Loucy (cell line): ENCODE data around the gene CALN1.

Experiments
- H2AFZ ChIP-seq: fragments of 200-600 bp; sonication (generic); 2 replicates; pipeline ENCODE4 v1.6.0; 2016; ENCODE audit warnings: antibody characterized with exemption, mild to moderate bottlenecking, low read length, moderate library complexity
- H3F3A ChIP-seq: fragments of 200-600 bp; 2 replicates; pipeline ENCODE4 v1.6.0; 2016; ENCODE audit warnings: antibody characterized with exemption, low read depth, mild to moderate bottlenecking
- H3K27me3 ChIP-seq: fragments of 200-600 bp; sonication (generic); 2 replicates; pipeline ENCODE4 v1.6.1; 2014; ENCODE audit warnings: low read length, mild to moderate bottlenecking; ENCODE audit not compliant: insufficient read depth, poor library complexity, severe bottlenecking
- H3K36me3 ChIP-seq: fragments of 200-600 bp; sonication (generic); 2 replicates; pipeline ENCODE4 v1.6.1; 2016; ENCODE audit warnings: low read length; ENCODE audit not compliant: insufficient read depth
- H3K4me1 ChIP-seq: fragments of 200-600 bp; sonication (generic); 2 replicates; pipeline ENCODE4 v1.5.1; 2014; ENCODE audit warnings: low read length, mild to moderate bottlenecking; ENCODE audit not compliant: insufficient read depth, poor library complexity, severe bottlenecking
- H3K4me2 ChIP-seq: fragments of 200-600 bp; sonication (generic); 2 replicates; pipeline ENCODE4 v1.6.0; 2014; ENCODE audit warnings: antibody characterized with exemption, low read length, low read depth, mild to moderate bottlenecking; ENCODE audit not compliant: poor library complexity, severe bottlenecking
- H3K4me3 ChIP-seq: fragments of 200-600 bp; sonication (generic); 2 replicates; pipeline ENCODE4 v1.5.1; 2014; ENCODE audit warnings: low read length, mild to moderate bottlenecking, mixed read lengths; ENCODE audit not compliant: poor library complexity, severe bottlenecking
- H3K79me2 ChIP-seq: fragments of 200-600 bp; sonication (generic); 2 replicates; pipeline ENCODE4 v1.6.1; 2014; ENCODE audit warnings: low read length; ENCODE audit not compliant: insufficient read depth
- H3K9ac ChIP-seq: fragments of 200-600 bp; sonication (generic); 2 replicates; pipeline ENCODE4 v1.6.0; 2014; ENCODE audit warnings: mild to moderate bottlenecking, low read depth, low read length, moderate library complexity; ENCODE audit not compliant: poor library complexity, severe bottlenecking
- H3K9me2 ChIP-seq: fragments of 200-600 bp; sonication (generic); replicated peaks from 2 replicates; pipeline ENCODE4 v1.6.1; 2016; ENCODE audit warnings: low read depth, low read length, mixed read lengths
- H3K9me3 ChIP-seq: fragments of 200-600 bp; sonication (generic); 2 replicates; pipeline ENCODE4 v1.6.1; 2014; ENCODE audit warnings: mild to moderate bottlenecking, antibody characterized with exemption, low read length, low read depth; ENCODE audit not compliant: insufficient read depth
- H4K20me1 ChIP-seq: fragments of 200-600 bp; sonication (generic); 2 replicates; pipeline ENCODE4 v1.6.0; 2014; ENCODE audit warnings: antibody characterized with exemption, low read length, mild to moderate bottlenecking; ENCODE audit not compliant: insufficient read depth, poor library complexity, severe bottlenecking
- EZH2phosphoT487 ChIP-seq: fragments of 200-600 bp; IDR thresholded peaks from 2 replicates; pipeline ENCODE4 v1.6.1; 2018; ENCODE audit warnings: antibody characterized with exemption, mild to moderate bottlenecking, moderate library complexity, borderline replicate concordance
- TF ChIP-seq, protein P1 (sequence below): fragments of 200-600 bp; sonication (generic); conservative IDR thresholded peaks from 2 replicates; pipeline ENCODE4 v1.5.1; 2014; ENCODE audit warnings: mild to moderate bottlenecking, antibody characterized with exemption, low read length

The CALN1 gene

DNA sequence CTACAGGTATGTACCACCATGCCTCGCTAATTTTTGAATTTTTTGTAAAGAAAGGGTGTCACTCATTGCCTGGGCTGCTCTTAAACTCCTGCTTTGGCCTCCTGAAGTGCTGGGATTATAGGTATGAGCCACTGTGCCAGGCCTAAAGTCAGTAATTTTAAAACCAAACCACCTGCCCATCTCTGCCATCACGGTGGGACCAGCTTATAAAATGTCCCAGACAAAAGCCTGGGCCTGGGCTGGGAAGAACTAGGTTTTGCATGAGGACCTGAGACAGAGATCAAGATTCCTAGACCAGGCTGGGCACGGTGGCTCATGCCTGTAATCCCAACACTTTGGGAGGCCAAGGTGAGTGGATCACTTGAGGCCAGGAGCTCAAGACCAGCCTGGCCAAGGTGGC lies 395.6 kb downstream of the CALN1 start:
- H3K36me3 ChIP-seq, result no peaks in the 10 kb centered on the region
- no peaks in the 10 kb centered on the region for H3K9me2 ChIP-seq
- H4K20me1 ChIP-seq, result no peaks in the 10 kb centered on the region
- no peak overlapping the region for H3K4me3 ChIP-seq
- H3K4me2 ChIP-seq, result no peak overlapping the region
- H3K9ac ChIP-seq, result no peak overlapping the region
- H3K4me1 ChIP-seq, result no peaks in the 10 kb centered on the region
- no peaks in the 10 kb centered on the region for H3K9me3 ChIP-seq
- H3K79me2 ChIP-seq, result no peaks in the 10 kb centered on the region
- H3F3A ChIP-seq, result no peaks in the 10 kb centered on the region
- no peak overlapping the region for H2AFZ ChIP-seq
- H3K27me3 ChIP-seq, result no peaks in the 10 kb centered on the region
- no peak for TF ChIP-seq EZH2phosphoT487
- TF ChIP-seq, protein P1, sequence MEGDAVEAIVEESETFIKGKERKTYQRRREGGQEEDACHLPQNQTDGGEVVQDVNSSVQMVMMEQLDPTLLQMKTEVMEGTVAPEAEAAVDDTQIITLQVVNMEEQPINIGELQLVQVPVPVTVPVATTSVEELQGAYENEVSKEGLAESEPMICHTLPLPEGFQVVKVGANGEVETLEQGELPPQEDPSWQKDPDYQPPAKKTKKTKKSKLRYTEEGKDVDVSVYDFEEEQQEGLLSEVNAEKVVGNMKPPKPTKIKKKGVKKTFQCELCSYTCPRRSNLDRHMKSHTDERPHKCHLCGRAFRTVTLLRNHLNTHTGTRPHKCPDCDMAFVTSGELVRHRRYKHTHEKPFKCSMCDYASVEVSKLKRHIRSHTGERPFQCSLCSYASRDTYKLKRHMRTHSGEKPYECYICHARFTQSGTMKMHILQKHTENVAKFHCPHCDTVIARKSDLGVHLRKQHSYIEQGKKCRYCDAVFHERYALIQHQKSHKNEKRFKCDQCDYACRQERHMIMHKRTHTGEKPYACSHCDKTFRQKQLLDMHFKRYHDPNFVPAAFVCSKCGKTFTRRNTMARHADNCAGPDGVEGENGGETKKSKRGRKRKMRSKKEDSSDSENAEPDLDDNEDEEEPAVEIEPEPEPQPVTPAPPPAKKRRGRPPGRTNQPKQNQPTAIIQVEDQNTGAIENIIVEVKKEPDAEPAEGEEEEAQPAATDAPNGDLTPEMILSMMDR, result no peak

DNA sequence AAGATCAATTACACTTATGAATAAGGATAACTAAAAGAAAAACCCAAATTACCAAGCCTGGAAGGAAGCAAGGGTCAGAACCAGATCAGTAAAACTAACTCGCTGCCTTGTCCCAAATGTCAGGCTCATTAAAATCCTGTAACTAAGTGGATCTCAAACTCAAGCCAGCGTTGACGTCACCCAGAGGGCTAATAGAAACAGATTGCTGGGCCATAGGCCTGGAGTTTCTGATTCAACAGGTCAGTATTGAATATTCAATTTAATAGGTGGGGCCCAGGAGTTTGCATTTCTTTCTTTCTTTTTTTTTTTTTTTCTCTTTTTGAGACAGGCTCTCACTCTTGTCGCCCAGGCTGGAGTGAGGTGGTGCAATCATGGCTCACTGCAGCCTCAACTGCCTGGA lies 397.0 kb downstream of the CALN1 start:
- Histone ChIP-seq H4K20me1 (no peaks in the 10 kb centered on the region), H3K9ac (no peak overlapping the region), H2AFZ (no peak overlapping the region), H3K9me2 (no peaks in the 10 kb centered on the region), H3K4me3 (no peak overlapping the region), H3K4me2 (no peak overlapping the region), H3K27me3 (no peaks in the 10 kb centered on the region), H3K79me2 (no peaks in the 10 kb centered on the region), H3F3A (no peaks in the 10 kb centered on the region), H3K9me3 (no peaks in the 10 kb centered on the region), H3K36me3 (no peaks in the 10 kb centered on the region), H3K4me1 (no peaks in the 10 kb centered on the region)
- TF ChIP-seq EZH2phosphoT487, result no peak
- TF ChIP-seq, protein P1, result no peak

DNA sequence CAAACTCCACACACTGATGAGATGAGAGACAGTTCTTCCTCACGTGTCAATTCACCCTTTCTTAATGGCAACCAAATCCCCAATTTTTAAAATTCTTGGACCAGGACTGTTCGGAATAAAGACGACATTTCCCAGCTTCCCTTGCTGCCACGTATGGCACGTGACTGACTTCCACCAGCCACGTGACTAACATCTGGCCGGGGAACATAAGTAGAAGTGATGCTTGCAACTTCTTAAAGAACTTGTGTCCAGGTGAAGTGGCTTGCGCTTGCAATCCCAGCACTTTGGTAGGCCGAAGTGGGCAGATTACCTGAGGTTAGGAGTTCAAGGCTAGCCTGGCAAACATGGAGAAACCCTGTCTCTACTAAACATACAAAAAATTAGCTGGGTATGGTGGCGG lies 405.1 kb downstream of the CALN1 start:
- H3K36me3 ChIP-seq, result no peaks in the 10 kb centered on the region

More for the DNA sequence above, 405.1 kb downstream of the CALN1 start:
- TF ChIP-seq, protein P1, result no peak
- no peak for TF ChIP-seq EZH2phosphoT487
- Histone ChIP-seq H3K4me2 (no peak overlapping the region), H3F3A (no peaks in the 10 kb centered on the region), H3K79me2 (no peaks in the 10 kb centered on the region), H3K9ac (no peak overlapping the region), H2AFZ (no peak overlapping the region), H3K27me3 (no peaks in the 10 kb centered on the region), H3K4me1 (no peaks in the 10 kb centered on the region), H3K9me3 (no peaks in the 10 kb centered on the region), H4K20me1 (no peaks in the 10 kb centered on the region), H3K9me2 (no peaks in the 10 kb centered on the region), H3K4me3 (no peak overlapping the region)
